Mononuclear cell (primary cell): ENCODE measurements around the gene GJD3. TPM values are rescaled to one million over a fixed set of nuclear protein-coding genes. Genes with fewer than 3 reads are reported as not detected.
"Not testable (repeated sequence)": the region's sequence is repeated elsewhere in the genome, so short reads cannot be mapped to it uniquely, and the experiment has no call there.

Experiments used
- H3K27me3 ChIP-seq: 2 replicates; pipeline ENCODE4 v1.6.0; 2011; ENCODE audit warnings: low read length, control low read depth; ENCODE audit not compliant: insufficient read depth
- H3K4me1 ChIP-seq: 2 replicates; pipeline ENCODE4 v1.5.1; 2011; ENCODE audit warnings: mild to moderate bottlenecking, low read length, control low read depth; ENCODE audit not compliant: insufficient read depth
- H3K4me3 ChIP-seq: 2 replicates; pipeline ENCODE4 v1.5.1; 2011; ENCODE audit warnings: mild to moderate bottlenecking, low read length, moderate library complexity
- H3K9me3 ChIP-seq: 2 replicates; pipeline ENCODE4 v1.5.1; 2011; ENCODE audit warnings: low read depth, mild to moderate bottlenecking, control low read depth, low read length
- total RNA-seq: library from RNA; depleted of rRNA; stranded (reverse); fragments of >200 nt; gene quantifications from one replicate; pipeline ENCODE4 v1.2.3, GENCODE V29; 2012

The GJD3 gene
- total RNA-seq, 1 donor: 0.21 TPM

GRCh38 chr17:40374821-40375498, 10.4 kb upstream of the GJD3 start:
- H3K27me3 ChIP-seq: no peaks in the 10 kb centered on the region
- no peaks in the 10 kb centered on the region for H3K9me3 ChIP-seq
- no peak overlapping the region for H3K4me3 ChIP-seq
- no peaks in the 10 kb centered on the region for H3K4me1 ChIP-seq

- Histone ChIP-seq H3K4me1 (no peaks in the 10 kb centered on the region), H3K27me3 (no peaks in the 10 kb centered on the region), H3K9me3 (no peaks in the 10 kb centered on the region), H3K4me3 (no peak overlapping the region)
Measured at GRCh38 chr17:40373999-40374398, 9.5 kb upstream of the GJD3 start.

- H3K4me3 ChIP-seq: no peak overlapping the region
- no peaks in the 10 kb centered on the region for H3K9me3 ChIP-seq
- no peaks in the 10 kb centered on the region for H3K27me3 ChIP-seq
- H3K4me1 ChIP-seq: no peaks in the 10 kb centered on the region
Measured at GRCh38 chr17:40373324-40373723, 8.8 kb upstream of the GJD3 start.

- H3K4me1 ChIP-seq, H3K4me3 ChIP-seq, H3K9me3 ChIP-seq, H3K27me3 ChIP-seq: not testable (repeated sequence)
Measured at GRCh38 chr17:40372644-40373043, 8.1 kb upstream of the GJD3 start.

- Histone ChIP-seq H3K4me1 (no peaks in the 10 kb centered on the region), H3K27me3 (no peaks in the 10 kb centered on the region), H3K4me3 (no peak overlapping the region), H3K9me3 (no peaks in the 10 kb centered on the region)
Measured at GRCh38 chr17:40372031-40372430, 7.5 kb upstream of the GJD3 start.

GRCh38 chr17:40371261-40371929, 6.9 kb upstream of the GJD3 start:
- Histone ChIP-seq H3K4me3 (no peak overlapping the region), H3K9me3 (no peaks in the 10 kb centered on the region), H3K27me3 (no peaks in the 10 kb centered on the region), H3K4me1 (no peaks in the 10 kb centered on the region)

- Histone ChIP-seq H3K9me3 (no peaks in the 10 kb centered on the region), H3K4me1 (no peaks in the 10 kb centered on the region), H3K4me3 (no peak overlapping the region), H3K27me3 (no peaks in the 10 kb centered on the region)
Measured at GRCh38 chr17:40369923-40370322, 5.4 kb upstream of the GJD3 start.

- H3K27me3 ChIP-seq, H3K4me3 ChIP-seq, H3K4me1 ChIP-seq, H3K9me3 ChIP-seq: not testable (repeated sequence)
Measured at GRCh38 chr17:40367728-40368127, 3.2 kb upstream of the GJD3 start.

GRCh38 chr17:40366861-40367518, 2.5 kb upstream of the GJD3 start:
- Histone ChIP-seq H3K27me3 (peaks cover 11% of the 10 kb centered on the region), H3K4me3 (no peak overlapping the region), H3K9me3 (no peaks in the 10 kb centered on the region), H3K4me1 (peaks cover 12% of the 10 kb centered on the region)

- peaks cover 14% of the 10 kb centered on the region for H3K27me3 ChIP-seq
- no peaks in the 10 kb centered on the region for H3K9me3 ChIP-seq
- H3K4me3 ChIP-seq: no peak overlapping the region
- peaks cover 12% of the 10 kb centered on the region for H3K4me1 ChIP-seq
Measured at GRCh38 chr17:40366076-40366860, 1.7 kb upstream of the GJD3 start.

GRCh38 chr17:40364906-40365305, 369 bp upstream of the GJD3 start:
- peaks cover 12% of the 10 kb centered on the region for H3K4me1 ChIP-seq
- H3K9me3 ChIP-seq: no peaks in the 10 kb centered on the region
- H3K4me3 ChIP-seq: no peak overlapping the region
- H3K27me3 ChIP-seq: peaks cover 22% of the 10 kb centered on the region

- Histone ChIP-seq H3K4me3 (peak overlapping the region; percentile 29), H3K4me1 (peaks cover 22% of the 10 kb centered on the region), H3K9me3 (no peaks in the 10 kb centered on the region), H3K27me3 (peaks cover 22% of the 10 kb centered on the region)
Measured at GRCh38 chr17:40363111-40363827, 1.3 kb downstream of the GJD3 start.

- Histone ChIP-seq H3K4me3 (no peak overlapping the region), H3K27me3 (peaks cover 22% of the 10 kb centered on the region), H3K9me3 (no peaks in the 10 kb centered on the region), H3K4me1 (peaks cover 22% of the 10 kb centered on the region)
Measured at GRCh38 chr17:40362696-40363110, 1.8 kb downstream of the GJD3 start.

- H3K4me1 ChIP-seq: peaks cover 22% of the 10 kb centered on the region
- H3K9me3 ChIP-seq: no peaks in the 10 kb centered on the region
- H3K27me3 ChIP-seq: peaks cover 22% of the 10 kb centered on the region
- no peak overlapping the region for H3K4me3 ChIP-seq
Measured at GRCh38 chr17:40361925-40362695, 2.4 kb downstream of the GJD3 start.
